GM12878 (cell line): ENCODE measurements around the gene GNB5. TPM values are rescaled to one million over a fixed set of nuclear protein-coding genes. Genes with fewer than 3 reads are reported as not detected.

Experiments used
- ATAC-seq: fragments of 200-7000 bp; cut with Tn5 transposase; 3 replicates; pipeline ENCODE4 v1.9.1; 2020; ENCODE audit warnings: mild to moderate bottlenecking, moderate library complexity
- BruUV-seq: library from RNA; stranded (reverse); fragments of 400-500 nt; replicated peaks from 2 replicates; lab custom pipeline; 2021; lab: Mats Ljungman, UMichigan
- CTCF ChIA-PET: fragments of 300-600 bp; sonication (Branson Sonifier 250); formaldehyde crosslinking; extraction: SDS; loops from one replicate; lab custom pipeline; 2021; ENCODE audit warnings: inconsistent platforms; lab: Yijun Ruan, JAX
- POLR2A ChIA-PET: fragments of 350-600 bp; formaldehyde crosslinking; extraction: SDS; loops from one replicate; lab custom pipeline; 2021; ENCODE audit warnings: inconsistent platforms; lab: Charles Lee
- RAD21 ChIA-PET: fragments of 300-600 bp; sonication (Branson Sonifier 250); formaldehyde crosslinking; loops from one replicate; lab custom pipeline; 2023; ENCODE audit warnings: antibody characterized with exemption; ENCODE audit not compliant: unreplicated experiment; lab: Charles Lee
- SMC1A ChIA-PET: fragments of 300-600 bp; sonication (Branson Sonifier 250); formaldehyde crosslinking; loops from one replicate; lab custom pipeline; 2023; ENCODE audit not compliant: unreplicated experiment, uncharacterized antibody; lab: Charles Lee
- DNase-seq: peaks from one replicate; pipeline ENCODE4 v3.0.0-alpha.2; 2011; ENCODE audit warnings: low read depth, low spot score
- FAIRE-seq: peaks from 3 replicates; lab custom pipeline; 2011; peaks lifted over from hg19 to GRCh38; lab: Jason Lieb, UNC
- H2AFZ ChIP-seq: 2 replicates; pipeline ENCODE4 v1.6.0; 2011; ENCODE audit warnings: low read depth, low read length, control low read depth; ENCODE audit not compliant: control insufficient read depth
- H3K27ac ChIP-seq: 2 replicates; pipeline ENCODE4 v1.5.1; 2011; ENCODE audit warnings: control low read depth; ENCODE audit not compliant: control insufficient read depth, insufficient read depth
- H3K27me3 ChIP-seq, 2 experiments: replicated peaks in 1 of 2; 2 replicates each; pipeline versions ENCODE4 v1.6.0 to v1.6.1; 2011; ENCODE audit warnings: low read length in 1 of 2; ENCODE audit not compliant: control insufficient read depth in 2 of 2, insufficient read depth in 2 of 2
- H3K36me3 ChIP-seq, 2 experiments: 2 replicates each; pipeline ENCODE4 v1.5.1; 2011; ENCODE audit warnings: low read length in 1 of 2; ENCODE audit not compliant: control insufficient read depth in 2 of 2, insufficient read depth in 2 of 2
- H3K4me1 ChIP-seq: 2 replicates; pipeline ENCODE4 v1.6.1; 2011; ENCODE audit warnings: mild to moderate bottlenecking, low read length, moderate library complexity, mixed read lengths; ENCODE audit not compliant: control insufficient read depth, insufficient read depth
- H3K4me2 ChIP-seq: 2 replicates; pipeline ENCODE4 v1.6.0; 2011; ENCODE audit warnings: control low read depth; ENCODE audit not compliant: control insufficient read depth, insufficient read depth
- H3K4me3 ChIP-seq: fragments of 200-600 bp; sonication (generic); 2 replicates; pipeline ENCODE4 v1.5.1; 2016
- H3K79me2 ChIP-seq: 2 replicates; pipeline ENCODE4 v1.6.0; 2011; ENCODE audit warnings: low read length; ENCODE audit not compliant: control insufficient read depth, insufficient read depth
- H3K9ac ChIP-seq: 2 replicates; pipeline ENCODE4 v1.8.0; 2011; ENCODE audit warnings: low read length, control low read depth, mixed read lengths; ENCODE audit not compliant: control insufficient read depth, insufficient read depth
- H3K9me3 ChIP-seq: replicated peaks from 3 replicates; pipeline ENCODE4 v1.5.1; 2011; ENCODE audit warnings: mild to moderate bottlenecking, low read length; ENCODE audit not compliant: control insufficient read depth, insufficient read depth
- H4K20me1 ChIP-seq: 2 replicates; pipeline ENCODE4 v1.6.0; 2011; ENCODE audit not compliant: control insufficient read depth, insufficient read depth
- ASH2L ChIP-seq: fragments of 300-600, 200-600 bp; sonication (generic); IDR thresholded peaks from 2 replicates; pipeline ENCODE4 v1.6.1; 2017; ENCODE audit warnings: low read depth, mild to moderate bottlenecking, borderline replicate concordance
- BCL11A ChIP-seq: IDR thresholded peaks from 2 replicates; pipeline ENCODE4 v1.6.1; 2011; ENCODE audit warnings: low read depth, low read length
- CBX3 ChIP-seq: fragments of 200-600 bp; sonication (generic); IDR thresholded peaks from 2 replicates; pipeline ENCODE4 v1.6.1; 2016; ENCODE audit warnings: low read depth, borderline replicate concordance
- GABPA ChIP-seq: IDR thresholded peaks from 2 replicates; pipeline ENCODE4 v1.6.1; 2014; ENCODE audit warnings: antibody characterized with exemption, low read depth, mild to moderate bottlenecking, inconsistent platforms
- IKZF2 ChIP-seq, 2 experiments: fragments of 450-650 bp; IDR thresholded peaks; 2 replicates each; pipeline ENCODE4 v1.6.1; 2017; ENCODE audit warnings: mild to moderate bottlenecking in 2 of 2, moderate library complexity in 2 of 2
- IRF4 ChIP-seq: IDR thresholded peaks from 2 replicates; pipeline ENCODE4 v1.6.1; 2011; ENCODE audit warnings: low read depth, low read length
- KAT2A ChIP-seq: conservative IDR thresholded peaks from 2 replicates; pipeline ENCODE4 v1.6.1; 2011; ENCODE audit warnings: low read depth, low read length; ENCODE audit not compliant: control insufficient read depth
- KLF5 ChIP-seq: fragments of 450-650 bp; IDR thresholded peaks from 2 replicates; pipeline ENCODE4 v1.6.1; 2014; ENCODE audit warnings: mild to moderate bottlenecking; ENCODE audit not compliant: partially characterized antibody
- LARP7 ChIP-seq: fragments of 450-650 bp; IDR thresholded peaks from 2 replicates; pipeline ENCODE4 v1.6.1; 2017; ENCODE audit warnings: mild to moderate bottlenecking
- MYB ChIP-seq: fragments of 150-350 bp; IDR thresholded peaks from 2 replicates; pipeline ENCODE4 v1.6.1; 2014; ENCODE audit warnings: mild to moderate bottlenecking, low read depth, low read length, borderline replicate concordance
- NFXL1 ChIP-seq: fragments of 450-650 bp; IDR thresholded peaks from 2 replicates; pipeline ENCODE4 v1.6.1; 2017; ENCODE audit warnings: antibody characterized with exemption, mild to moderate bottlenecking, borderline replicate concordance
- POLR2AphosphoS5 ChIP-seq: IDR thresholded peaks from 2 replicates; pipeline ENCODE4 v1.6.1; 2011; ENCODE audit warnings: mild to moderate bottlenecking, low read length, inconsistent platforms
- SIN3A ChIP-seq: IDR thresholded peaks from 2 replicates; pipeline ENCODE4 v1.6.1; 2012; ENCODE audit warnings: low read depth, low read length, improper control_type of control experiment
- SREBF1 ChIP-seq: IDR thresholded peaks from 2 replicates; pipeline ENCODE4 v1.6.1; 2012; ENCODE audit warnings: mild to moderate bottlenecking, low read length
- SRF ChIP-seq, 2 experiments: IDR thresholded peaks; 2 replicates each; pipeline ENCODE4 v1.6.1; 2011; ENCODE audit warnings: low read depth in 2 of 2, low read length in 2 of 2, mild to moderate bottlenecking in 1 of 2, moderate library complexity in 1 of 2
- ZNF217 ChIP-seq: fragments of 450-650 bp; IDR thresholded peaks from 2 replicates; pipeline ENCODE4 v1.6.1; 2017; ENCODE audit warnings: antibody characterized with exemption, mild to moderate bottlenecking
- WGBS: methylation state at CpG from one replicate; pipeline ENCODE4 v1.1.6; 2016; ENCODE audit warnings: low lambda C conversion rate; ENCODE audit not compliant: insufficient replicate concordance, insufficient coverage; ENCODE audit errors: missing lambda C conversion rate; 5-methylcytosine and 5-hydroxymethylcytosine counted together
- in situ Hi-C: fragments of 300-500 bp; cut with MboI; formaldehyde crosslinking; loops from 9 replicates; pipeline ENCODE4 v1.14.3; 2018; ENCODE audit warnings: mixed read lengths
- intact Hi-C: fragments of 100-400 bp; cut with micrococcal nuclease; formaldehyde crosslinking; loops from one replicate; pipeline ENCODE4 v1.14.2; 2022; ENCODE audit not compliant: unreplicated experiment
- polyA plus RNA-seq, 11 experiments: library from polyadenylated mRNA; depleted of rRNA in 4 of 11; unstranded in 6 of 11; stranded (reverse) in 5 of 11; fragments of >200 nt; fragmentation: Nextera tagmentation in 4 of 11; fragmentation: Illumina TruSeq in 1 of 11; extraction: Ambion mirVana in 4 of 11; extraction: Trizol in 1 of 11; gene quantifications; 1 replicate in 1 of 11; 2 replicates in 10 of 11; pipeline versions ENCODE4 v1.2.1 to v1.2.3, GENCODE V29; 2011 to 2016; ENCODE audit warnings: inconsistent platforms in 2 of 11, missing spikeins in 2 of 11, low read depth in 1 of 11
- total RNA-seq, 4 experiments: library from RNA; depleted of rRNA in 3 of 4; stranded (reverse); fragments of >200 nt in 3 of 4; fragmentation: Illumina TruSeq in 1 of 4; extraction: Trizol in 1 of 4; gene quantifications; 2 replicates each; pipeline versions ENCODE4 v1.2.1 to v1.2.3, GENCODE V29; 2013 to 2021
- TF ChIP-seq, protein P1 (sequence below): fragments of 150-350 bp; IDR thresholded peaks from 2 replicates; pipeline ENCODE4 v1.6.1; 2014; ENCODE audit warnings: mild to moderate bottlenecking, low read depth, low read length

The GNB5 gene
- total and polyA plus RNA-seq, 10 of the 15 experiments (the other 5 are each of a cell fraction or from before 2014, with no cell fraction given): 2.4 to 25.9 (median 15.2) TPM

DNA sequence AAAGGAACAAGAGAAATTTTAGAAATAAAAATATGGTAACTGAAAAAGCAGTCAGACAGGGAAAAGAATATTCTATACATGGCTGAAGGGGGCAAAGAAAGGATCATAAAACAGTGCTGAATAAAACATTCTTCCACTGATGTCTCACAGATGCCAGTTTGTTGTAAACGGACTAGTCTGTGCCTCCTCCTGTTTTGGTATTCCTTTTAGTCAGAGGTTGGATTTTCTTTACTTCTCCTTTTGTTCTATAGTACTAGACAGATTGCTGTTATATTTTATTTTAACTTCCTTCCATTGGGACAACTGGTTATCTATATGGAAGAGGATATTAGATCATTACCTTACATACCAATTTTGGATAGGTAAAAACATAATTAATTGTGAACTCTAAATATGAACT lies 16.0 kb upstream of the GNB5 start:
- no peaks in the 10 kb centered on the region for H3K27me3 ChIP-seq
- FAIRE-seq (no peak), ATAC-seq (no peak), DNase-seq (no peak)
- H3K4me1 ChIP-seq: no peaks in the 10 kb centered on the region
- TF ChIP-seq NFXL1 (no peak), IKZF2 (IDR thresholded peaks at IDR 0.05) (no peak), BCL11A (no peak), KLF5 (no peak), ZNF217 (no peak), LARP7 (no peak), IRF4 (no peak), POLR2AphosphoS5 (no peak), ASH2L (no peak), SREBF1 (no peak), KAT2A (no peak), CBX3 (no peak), GABPA (no peak), MYB (no peak), SRF (IDR thresholded peaks at IDR 0.05; ENCODE audit: low read depth in 2 of 2, low read length in 2 of 2) (no peak), SIN3A (no peak)
- TF ChIP-seq, protein P1, sequence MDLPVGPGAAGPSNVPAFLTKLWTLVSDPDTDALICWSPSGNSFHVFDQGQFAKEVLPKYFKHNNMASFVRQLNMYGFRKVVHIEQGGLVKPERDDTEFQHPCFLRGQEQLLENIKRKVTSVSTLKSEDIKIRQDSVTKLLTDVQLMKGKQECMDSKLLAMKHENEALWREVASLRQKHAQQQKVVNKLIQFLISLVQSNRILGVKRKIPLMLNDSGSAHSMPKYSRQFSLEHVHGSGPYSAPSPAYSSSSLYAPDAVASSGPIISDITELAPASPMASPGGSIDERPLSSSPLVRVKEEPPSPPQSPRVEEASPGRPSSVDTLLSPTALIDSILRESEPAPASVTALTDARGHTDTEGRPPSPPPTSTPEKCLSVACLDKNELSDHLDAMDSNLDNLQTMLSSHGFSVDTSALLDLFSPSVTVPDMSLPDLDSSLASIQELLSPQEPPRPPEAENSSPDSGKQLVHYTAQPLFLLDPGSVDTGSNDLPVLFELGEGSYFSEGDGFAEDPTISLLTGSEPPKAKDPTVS: no peak
- in situ Hi-C loops: no loop called here
- H3K27ac ChIP-seq: no peak overlapping the region
- 0% methylated on average over 1 of the region's 1 CpG for WGBS
- POLR2A ChIA-PET: no interaction called here
- RAD21 ChIA-PET: no interaction called here
- no peak overlapping the region for H3K9ac ChIP-seq
- H3K9me3 ChIP-seq: no peaks in the 10 kb centered on the region
- H4K20me1 ChIP-seq: no peaks in the 10 kb centered on the region
- H3K4me3 ChIP-seq: no peak overlapping the region
- intact Hi-C loops: loop anchor here (5.0 kb wide), 1 partner anchor 320 kb away; no protein-coding TSS in a partner anchor
- no peaks in the 10 kb centered on the region for H3K79me2 ChIP-seq
- SMC1A ChIA-PET: interaction anchor here (1.2 to 3.4 kb wide), 5 partner anchors 8 to 226 kb away, joined by 3 to 23 read pairs (median 4); no protein-coding TSS in a partner anchor
- H2AFZ ChIP-seq: no peak overlapping the region
- H3K36me3 ChIP-seq: no peaks in the 10 kb centered on the region; a peak in 1 of 4 replicates
- BruUV-seq: no TSS peak
- CTCF ChIA-PET: interaction anchor here (2.1 to 3.1 kb wide), 6 partner anchors 10 to 29 kb away, joined by 7 to 52 read pairs (median 26); no protein-coding TSS in a partner anchor
- no peak overlapping the region for H3K4me2 ChIP-seq
